Measurements from ENCODE around the gene ZNF180. TPM values are rescaled to one million over a fixed set of nuclear protein-coding genes. Genes with fewer than 3 reads are reported as not detected.

ZNF180 gene
- polyA plus RNA-seq, 1 donor from 2014 or later, result 20.4 TPM

DNA sequence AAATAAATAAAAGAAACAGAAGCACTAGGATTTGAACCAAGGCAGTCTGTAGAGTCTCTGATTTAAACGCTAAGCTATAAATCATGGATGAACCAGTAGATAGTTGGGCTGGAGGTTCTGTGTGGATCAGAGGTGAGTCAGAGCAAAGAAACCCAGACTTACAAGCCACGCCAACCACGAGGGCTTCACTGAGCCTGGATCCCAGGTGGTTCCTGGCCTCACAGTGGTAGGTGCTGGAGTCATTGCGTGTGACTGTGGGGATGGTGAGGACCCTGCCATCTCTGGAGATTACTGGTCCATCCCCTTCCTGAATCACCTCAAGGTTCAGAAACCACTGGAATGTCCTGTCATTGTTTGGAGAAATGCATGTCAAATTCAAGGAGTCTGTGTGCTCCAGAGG is 48.4 kb upstream of the ZNF180 start:
- H3K27me3 ChIP-seq (ENCODE audit: insufficient read depth, low read depth, low read length), result no peaks in the 10 kb centered on the region
- TF ChIP-seq, protein P1, sequence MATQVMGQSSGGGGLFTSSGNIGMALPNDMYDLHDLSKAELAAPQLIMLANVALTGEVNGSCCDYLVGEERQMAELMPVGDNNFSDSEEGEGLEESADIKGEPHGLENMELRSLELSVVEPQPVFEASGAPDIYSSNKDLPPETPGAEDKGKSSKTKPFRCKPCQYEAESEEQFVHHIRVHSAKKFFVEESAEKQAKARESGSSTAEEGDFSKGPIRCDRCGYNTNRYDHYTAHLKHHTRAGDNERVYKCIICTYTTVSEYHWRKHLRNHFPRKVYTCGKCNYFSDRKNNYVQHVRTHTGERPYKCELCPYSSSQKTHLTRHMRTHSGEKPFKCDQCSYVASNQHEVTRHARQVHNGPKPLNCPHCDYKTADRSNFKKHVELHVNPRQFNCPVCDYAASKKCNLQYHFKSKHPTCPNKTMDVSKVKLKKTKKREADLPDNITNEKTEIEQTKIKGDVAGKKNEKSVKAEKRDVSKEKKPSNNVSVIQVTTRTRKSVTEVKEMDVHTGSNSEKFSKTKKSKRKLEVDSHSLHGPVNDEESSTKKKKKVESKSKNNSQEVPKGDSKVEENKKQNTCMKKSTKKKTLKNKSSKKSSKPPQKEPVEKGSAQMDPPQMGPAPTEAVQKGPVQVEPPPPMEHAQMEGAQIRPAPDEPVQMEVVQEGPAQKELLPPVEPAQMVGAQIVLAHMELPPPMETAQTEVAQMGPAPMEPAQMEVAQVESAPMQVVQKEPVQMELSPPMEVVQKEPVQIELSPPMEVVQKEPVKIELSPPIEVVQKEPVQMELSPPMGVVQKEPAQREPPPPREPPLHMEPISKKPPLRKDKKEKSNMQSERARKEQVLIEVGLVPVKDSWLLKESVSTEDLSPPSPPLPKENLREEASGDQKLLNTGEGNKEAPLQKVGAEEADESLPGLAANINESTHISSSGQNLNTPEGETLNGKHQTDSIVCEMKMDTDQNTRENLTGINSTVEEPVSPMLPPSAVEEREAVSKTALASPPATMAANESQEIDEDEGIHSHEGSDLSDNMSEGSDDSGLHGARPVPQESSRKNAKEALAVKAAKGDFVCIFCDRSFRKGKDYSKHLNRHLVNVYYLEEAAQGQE (IDR thresholded peaks at IDR 0.05; ENCODE audit: borderline replicate concordance), result no peak
- TF ChIP-seq, protein P2, sequence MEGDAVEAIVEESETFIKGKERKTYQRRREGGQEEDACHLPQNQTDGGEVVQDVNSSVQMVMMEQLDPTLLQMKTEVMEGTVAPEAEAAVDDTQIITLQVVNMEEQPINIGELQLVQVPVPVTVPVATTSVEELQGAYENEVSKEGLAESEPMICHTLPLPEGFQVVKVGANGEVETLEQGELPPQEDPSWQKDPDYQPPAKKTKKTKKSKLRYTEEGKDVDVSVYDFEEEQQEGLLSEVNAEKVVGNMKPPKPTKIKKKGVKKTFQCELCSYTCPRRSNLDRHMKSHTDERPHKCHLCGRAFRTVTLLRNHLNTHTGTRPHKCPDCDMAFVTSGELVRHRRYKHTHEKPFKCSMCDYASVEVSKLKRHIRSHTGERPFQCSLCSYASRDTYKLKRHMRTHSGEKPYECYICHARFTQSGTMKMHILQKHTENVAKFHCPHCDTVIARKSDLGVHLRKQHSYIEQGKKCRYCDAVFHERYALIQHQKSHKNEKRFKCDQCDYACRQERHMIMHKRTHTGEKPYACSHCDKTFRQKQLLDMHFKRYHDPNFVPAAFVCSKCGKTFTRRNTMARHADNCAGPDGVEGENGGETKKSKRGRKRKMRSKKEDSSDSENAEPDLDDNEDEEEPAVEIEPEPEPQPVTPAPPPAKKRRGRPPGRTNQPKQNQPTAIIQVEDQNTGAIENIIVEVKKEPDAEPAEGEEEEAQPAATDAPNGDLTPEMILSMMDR (IDR thresholded peaks at IDR 0.05; ENCODE audit: poor library complexity, severe bottlenecking), result no peak
- TF ChIP-seq SMC3 (conservative IDR thresholded peaks at IDR 0.05; ENCODE audit: poor library complexity) (no peak), POLR2AphosphoS5 (IDR thresholded peaks at IDR 0.05) (no peak)
- H4K20me1 ChIP-seq (ENCODE audit: insufficient read depth), result no peaks in the 10 kb centered on the region
- no peaks in the 10 kb centered on the region for H3K9me3 ChIP-seq (ENCODE audit: low read length)
- H3K36me3 ChIP-seq (ENCODE audit: insufficient read depth, low read length), result no peaks in the 10 kb centered on the region
- H3K27ac ChIP-seq (ENCODE audit: low read length), result no peak overlapping the region
- H3K4me2 ChIP-seq (ENCODE audit: low read length), result no peak overlapping the region
- H3K9me2 ChIP-seq (ENCODE audit: insufficient read depth, low read length), result no peaks in the 10 kb centered on the region
- no peaks in the 10 kb centered on the region for H3K79me2 ChIP-seq (replicated peaks; ENCODE audit: insufficient read depth, low read length)
- no peak overlapping the region for H2AFZ ChIP-seq (ENCODE audit: low read depth, low read length)
- H3K9ac ChIP-seq (ENCODE audit: low read length), result no peak overlapping the region
- H3K4me3 ChIP-seq (ENCODE audit: low read length), result no peak overlapping the region
- no peaks in the 10 kb centered on the region for H3F3A ChIP-seq (ENCODE audit: insufficient read depth, low read length, poor library complexity, severe bottlenecking)

DNA sequence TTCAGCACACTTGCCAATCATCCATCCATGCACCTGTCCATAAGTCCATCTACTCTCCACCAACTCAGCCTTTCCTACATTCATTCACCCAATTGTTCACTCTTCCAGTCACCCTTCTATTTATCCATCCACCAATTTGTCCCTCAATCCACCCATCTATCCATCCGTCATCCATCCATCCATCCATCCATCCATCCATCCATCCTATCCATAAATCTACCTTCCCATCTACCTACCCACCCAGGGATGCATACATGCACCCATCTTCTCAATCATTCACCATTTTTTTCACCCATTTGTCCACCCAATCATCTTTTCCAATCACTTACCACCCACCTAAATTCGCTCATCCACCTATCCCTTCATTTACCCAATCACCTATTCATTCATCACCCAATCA is 43.7 kb upstream of the ZNF180 start:
- Histone ChIP-seq H2AFZ (ENCODE audit: low read depth, low read length) (no peak overlapping the region), H3K9ac (ENCODE audit: low read length) (no peak overlapping the region), H4K20me1 (ENCODE audit: insufficient read depth) (no peaks in the 10 kb centered on the region), H3K9me3 (ENCODE audit: low read length) (no peaks in the 10 kb centered on the region), H3K27me3 (ENCODE audit: insufficient read depth, low read depth, low read length) (no peaks in the 10 kb centered on the region), H3K36me3 (ENCODE audit: insufficient read depth, low read length) (no peaks in the 10 kb centered on the region), H3K79me2 (replicated peaks; ENCODE audit: insufficient read depth, low read length) (no peaks in the 10 kb centered on the region), H3K4me3 (ENCODE audit: low read length) (no peak overlapping the region), H3K9me2 (ENCODE audit: insufficient read depth, low read length) (no peaks in the 10 kb centered on the region), H3K4me2 (ENCODE audit: low read length) (no peak overlapping the region), H3F3A (ENCODE audit: insufficient read depth, low read length, poor library complexity, severe bottlenecking) (no peaks in the 10 kb centered on the region), H3K27ac (ENCODE audit: low read length) (no peak overlapping the region)
- TF ChIP-seq POLR2AphosphoS5 (IDR thresholded peaks at IDR 0.05) (no peak), TAF1 (IDR thresholded peaks at IDR 0.05; ENCODE audit: low read depth) (no peak), EZH2 (IDR thresholded peaks at IDR 0.05; ENCODE audit: borderline replicate concordance, insufficient read depth, low read length, poor library complexity, severe bottlenecking) (no peak), EP300 (conservative IDR thresholded peaks at IDR 0.05; ENCODE audit: poor library complexity, severe bottlenecking) (no peak), MXI1 (conservative IDR thresholded peaks at IDR 0.05; ENCODE audit: poor library complexity, severe bottlenecking) (no peak), RAD21 (conservative IDR thresholded peaks at IDR 0.05) (no peak), SMC3 (conservative IDR thresholded peaks at IDR 0.05; ENCODE audit: poor library complexity) (no peak)
- TF ChIP-seq, protein P1 (IDR thresholded peaks at IDR 0.05; ENCODE audit: borderline replicate concordance), result no peak
- TF ChIP-seq, protein P2 (IDR thresholded peaks at IDR 0.05; ENCODE audit: poor library complexity, severe bottlenecking), result no peak

All from neural cell (in vitro differentiated cells).